Left lung (tissue), 10 donors: ENCODE data around the gene FHOD3. TPM values are rescaled to one million over a fixed set of nuclear protein-coding genes. Genes with fewer than 3 reads are reported as not detected.

ENCODE experiments used
- ATAC-seq: fragments of 200-7000 bp; cut with Tn5 transposase; one replicate; pipeline ENCODE4 v1.9.1; 2020; ENCODE audit warnings: moderate library complexity
- DNase-seq, 4 donors: peaks; one replicate each; pipeline ENCODE4 v3.0.0-alpha.2; 2013 to 2020
- H3K27ac ChIP-seq, 2 donors: fragments of 200-600 bp; sonication (generic) in 1 of 2; one replicate each; pipeline versions ENCODE4 v1.5.0 to v1.8.0; 2020 to 2021
- H3K27me3 ChIP-seq, 2 donors: fragments of 200-600 bp; sonication (generic) in 1 of 2; one replicate each; pipeline versions ENCODE4 v1.5.0 to v1.8.0; 2020 to 2021
- H3K36me3 ChIP-seq, 2 donors: fragments of 200-600 bp; sonication (generic) in 1 of 2; one replicate each; pipeline versions ENCODE4 v1.5.0 to v1.8.0; 2020 to 2021
- H3K4me1 ChIP-seq, 2 donors: fragments of 200-600 bp; one replicate each; pipeline ENCODE4 v1.8.0; 2021
- H3K4me3 ChIP-seq, 2 donors: fragments of 200-600 bp; sonication (generic) in 1 of 2; one replicate each; pipeline versions ENCODE4 v1.5.0 to v1.8.0; 2020 to 2021; ENCODE audit warnings: mild to moderate bottlenecking in 1 of 2
- H3K9me3 ChIP-seq, 2 donors: fragments of 200-600 bp; sonication (generic) in 1 of 2; one replicate each; pipeline versions ENCODE4 v1.5.0 to v1.8.0; 2020 to 2021
- intact Hi-C, 2 donors: fragments of 100-400 bp; cut with DNase I; formaldehyde crosslinking; loops; one replicate each; pipeline versions ENCODE4 v1.11.2 to v1.14.2; 2022
- polyA plus RNA-seq, 6 donors: library from polyadenylated mRNA; unstranded; fragments of 120-200 nt; gene quantifications; one replicate each; pipeline ENCODE4 v1.2.1, GENCODE V29; 2013; ENCODE audit not compliant: insufficient read length in 6 of 6
- total RNA-seq, 2 donors: library from RNA; stranded (reverse); fragmentation: NEBNext Ultra II Directional; extraction: Animal tissue kit (Norgen Biotek cat#: 25700); gene quantifications; one replicate each; pipeline ENCODE4 v1.2.1, GENCODE V29; 2021
- TF ChIP-seq, protein P1 (sequence below), 2 donors: fragments of 200-600 bp; sonication (generic) in 1 of 2; IDR thresholded peaks; one replicate each; pipeline versions ENCODE4 v1.5.0 to v1.8.0; 2021; ENCODE audit warnings: antibody characterized with exemption in 2 of 2
- donor health status: DM: no; HTN: yes; CAD: no.
- donor health status: DM: no; HTN: no; CAD: no.

FHOD3 gene
- total and polyA plus RNA-seq, 8 donors, result 0.55 to 2.9 (median 1.5) TPM

DNA sequence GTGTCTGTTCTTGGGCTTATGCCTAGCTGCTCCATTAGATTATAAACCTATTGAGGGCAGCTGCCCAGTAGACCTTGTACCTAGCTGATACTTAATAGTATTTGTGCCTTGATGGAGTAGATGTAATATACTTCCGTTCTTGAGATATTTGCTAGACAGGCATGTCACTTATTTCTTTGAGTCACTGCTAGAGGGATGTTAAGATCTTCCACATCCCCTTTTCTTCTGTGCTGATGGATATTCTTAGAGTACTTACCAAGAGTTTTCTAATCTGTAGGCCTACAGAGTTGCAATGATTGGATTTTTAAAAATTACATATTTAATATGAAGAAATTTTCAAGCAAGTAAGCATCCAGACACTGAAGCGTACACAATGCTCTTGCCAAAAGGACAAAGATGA is 304.6 kb downstream of the FHOD3 start:
- TF ChIP-seq, protein P1, sequence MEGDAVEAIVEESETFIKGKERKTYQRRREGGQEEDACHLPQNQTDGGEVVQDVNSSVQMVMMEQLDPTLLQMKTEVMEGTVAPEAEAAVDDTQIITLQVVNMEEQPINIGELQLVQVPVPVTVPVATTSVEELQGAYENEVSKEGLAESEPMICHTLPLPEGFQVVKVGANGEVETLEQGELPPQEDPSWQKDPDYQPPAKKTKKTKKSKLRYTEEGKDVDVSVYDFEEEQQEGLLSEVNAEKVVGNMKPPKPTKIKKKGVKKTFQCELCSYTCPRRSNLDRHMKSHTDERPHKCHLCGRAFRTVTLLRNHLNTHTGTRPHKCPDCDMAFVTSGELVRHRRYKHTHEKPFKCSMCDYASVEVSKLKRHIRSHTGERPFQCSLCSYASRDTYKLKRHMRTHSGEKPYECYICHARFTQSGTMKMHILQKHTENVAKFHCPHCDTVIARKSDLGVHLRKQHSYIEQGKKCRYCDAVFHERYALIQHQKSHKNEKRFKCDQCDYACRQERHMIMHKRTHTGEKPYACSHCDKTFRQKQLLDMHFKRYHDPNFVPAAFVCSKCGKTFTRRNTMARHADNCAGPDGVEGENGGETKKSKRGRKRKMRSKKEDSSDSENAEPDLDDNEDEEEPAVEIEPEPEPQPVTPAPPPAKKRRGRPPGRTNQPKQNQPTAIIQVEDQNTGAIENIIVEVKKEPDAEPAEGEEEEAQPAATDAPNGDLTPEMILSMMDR (IDR thresholded peaks at IDR 0.05), result no peak
- no peaks in the 10 kb centered on the region for H3K9me3 ChIP-seq
- intact Hi-C loops, result no loop called here
- no peaks in the 10 kb centered on the region for H3K4me1 ChIP-seq
- DNase-seq (no peak), ATAC-seq (no peak)
- no peak overlapping the region for H3K4me3 ChIP-seq
- H3K27me3 ChIP-seq, result no peaks in the 10 kb centered on the region
- no peak overlapping the region for H3K27ac ChIP-seq
- no peaks in the 10 kb centered on the region for H3K36me3 ChIP-seq

- ATAC-seq (no peak), DNase-seq (no peak)
- Histone ChIP-seq H3K9me3 (no peaks in the 10 kb centered on the region), H3K4me1 (no peaks in the 10 kb centered on the region), H3K36me3 (no peaks in the 10 kb centered on the region), H3K27me3 (no peaks in the 10 kb centered on the region), H3K4me3 (no peak overlapping the region), H3K27ac (no peak overlapping the region)
- TF ChIP-seq, protein P1 (IDR thresholded peaks at IDR 0.05), result no peak
- intact Hi-C loops, result no loop called here
Observed at GRCh38 chr18:36602620-36603019, 305.1 kb downstream of the FHOD3 start.

GRCh38 chr18:36608107-36608506 is 310.6 kb downstream of the FHOD3 start:
- no peak for ATAC-seq
- no peak for DNase-seq
- no peaks in the 10 kb centered on the region for H3K27me3 ChIP-seq
- H3K4me3 ChIP-seq, result no peak overlapping the region
- H3K27ac ChIP-seq, result no peak overlapping the region
- TF ChIP-seq, protein P1 (IDR thresholded peaks at IDR 0.05), result no peak
- intact Hi-C loops, result no loop called here
- H3K36me3 ChIP-seq, result no peaks in the 10 kb centered on the region
- H3K4me1 ChIP-seq, result no peaks in the 10 kb centered on the region
- H3K9me3 ChIP-seq, result no peaks in the 10 kb centered on the region

DNA sequence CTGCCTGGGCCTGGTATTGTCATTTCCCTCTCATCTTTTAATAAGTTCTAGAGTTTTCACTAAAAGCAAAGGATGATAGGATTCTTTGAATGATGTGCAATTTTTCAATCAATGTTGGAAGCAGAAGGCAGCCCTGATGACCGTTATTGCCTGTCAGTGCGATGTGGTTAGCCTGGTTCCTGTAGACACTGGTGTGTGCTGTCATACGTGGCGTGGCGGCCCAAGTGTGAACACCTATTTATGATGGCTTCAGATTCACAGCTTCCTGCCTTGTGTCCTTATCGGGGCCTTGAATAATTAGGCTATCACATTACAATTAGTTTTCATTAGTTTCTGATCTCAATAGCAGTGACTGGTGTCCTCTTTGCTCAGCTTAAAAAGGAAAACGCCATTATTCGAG is 312.7 kb downstream of the FHOD3 start:
- TF ChIP-seq, protein P1 (IDR thresholded peaks at IDR 0.05), result no peak
- Histone ChIP-seq H3K4me3 (no peak overlapping the region), H3K9me3 (no peaks in the 10 kb centered on the region), H3K27me3 (no peaks in the 10 kb centered on the region), H3K27ac (no peak overlapping the region), H3K36me3 (no peaks in the 10 kb centered on the region), H3K4me1 (no peaks in the 10 kb centered on the region)
- ATAC-seq (no peak), DNase-seq (no peak)
- intact Hi-C loops, result no loop called here

DNA sequence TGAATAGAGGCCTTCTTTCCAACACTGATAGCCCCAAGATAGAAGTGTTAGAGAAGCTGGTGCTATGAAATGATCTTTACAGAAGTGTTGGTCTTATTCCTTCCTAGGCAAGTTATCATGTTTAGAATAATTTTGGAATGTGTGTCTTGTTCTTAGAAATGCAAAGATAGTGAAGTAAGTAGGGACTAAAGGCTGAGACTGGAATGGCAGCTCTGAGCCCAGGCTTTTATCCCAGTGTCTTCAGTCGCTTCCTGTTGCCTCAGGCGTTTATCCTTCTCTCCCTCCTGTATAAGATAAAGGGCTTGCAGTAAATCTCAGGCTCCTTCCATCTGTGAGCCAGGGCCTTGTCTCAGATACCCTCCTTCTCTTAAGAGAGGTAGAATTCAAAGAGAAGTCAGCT is 313.1 kb downstream of the FHOD3 start:
- ATAC-seq (no peak), DNase-seq (no peak)
- Histone ChIP-seq H3K4me1 (no peaks in the 10 kb centered on the region), H3K4me3 (no peak overlapping the region), H3K27me3 (no peaks in the 10 kb centered on the region), H3K36me3 (no peaks in the 10 kb centered on the region), H3K9me3 (no peaks in the 10 kb centered on the region), H3K27ac (no peak overlapping the region)
- intact Hi-C loops, result no loop called here
- TF ChIP-seq, protein P1 (IDR thresholded peaks at IDR 0.05), result no peak
